ENCODE measurements around the gene CADPS.

GRCh38 chr3:62718011-62718410 is 157.2 kb downstream of the CADPS start:
- TF ChIP-seq POLR2A (IDR thresholded peaks at IDR 0.05) = no peak
- no peak for TF ChIP-seq POLR2AphosphoS5 (IDR thresholded peaks at IDR 0.05)
